GM21447 (cell line): ENCODE data around the gene HECTD4.
A peak's percentile ranks its signal among the peaks of the same experiment; 100 is the strongest.
"Not testable (repeated sequence)": the region's sequence is repeated elsewhere in the genome, so short reads cannot be mapped to it uniquely, and the experiment has no call there.

Source experiments
- ATAC-seq: cut with Tn5 transposase; IDR thresholded peaks from one replicate; pipeline ENCODE4 v1.9.1; 2021; ENCODE audit not compliant: unreplicated experiment

HECTD4 gene

GRCh38 chr12:112381883-112382796, at the start of gene HECTD4:
TSS of gene HECTD4 (minus strand) at chr12:112382431. CDS start at chr12:112382128, 303 bp downstream.
- ATAC-seq = peak; percentile 80

GRCh38 chr12:112431965-112432364, 49.7 kb upstream of the HECTD4 start:
- no peak for ATAC-seq

- ATAC-seq = no peak
Observed at GRCh38 chr12:112430929-112431328, 48.7 kb upstream of the HECTD4 start.

- ATAC-seq = no peak
Observed at GRCh38 chr12:112427760-112428159, 45.5 kb upstream of the HECTD4 start.

- ATAC-seq = no peak
Observed at GRCh38 chr12:112425582-112426382, 43.6 kb upstream of the HECTD4 start.

- ATAC-seq = no peak
Observed at GRCh38 chr12:112424126-112424525, 41.9 kb upstream of the HECTD4 start.

GRCh38 chr12:112422531-112422930, 40.3 kb upstream of the HECTD4 start:
- ATAC-seq = no peak

GRCh38 chr12:112421363-112421762, 39.1 kb upstream of the HECTD4 start:
- no peak for ATAC-seq

GRCh38 chr12:112420740-112421139, 38.5 kb upstream of the HECTD4 start:
- no peak for ATAC-seq

GRCh38 chr12:112419297-112420133, 37.3 kb upstream of the HECTD4 start:
- ATAC-seq = peak; percentile 27

GRCh38 chr12:112418608-112419296, 36.5 kb upstream of the HECTD4 start, which contains the start of gene PTPN11:
TSS of gene PTPN11 (plus strand) at chr12:112418947. CDS start at chr12:112419112, 165 bp downstream.
- ATAC-seq = peak; percentile 73

- peak; percentile 21 for ATAC-seq
Observed at GRCh38 chr12:112418273-112418607, 36.0 kb upstream of the HECTD4 start.

- not testable (repeated sequence) for ATAC-seq
Observed at GRCh38 chr12:112415457-112415856, 33.2 kb upstream of the HECTD4 start.

- ATAC-seq = no peak
Observed at GRCh38 chr12:112413855-112414625, 31.8 kb upstream of the HECTD4 start.

- no peak for ATAC-seq
Observed at GRCh38 chr12:112409906-112410244, 27.6 kb upstream of the HECTD4 start.

GRCh38 chr12:112409064-112409905, 27.1 kb upstream of the HECTD4 start, which contains the start of gene RPL6:
TSS of gene RPL6 (minus strand) at chr12:112409605. CDS start at chr12:112408656, 949 bp downstream.
- ATAC-seq = peak; percentile 90

- ATAC-seq = no peak
Observed at GRCh38 chr12:112408621-112409020, 26.4 kb upstream of the HECTD4 start.

- ATAC-seq = not testable (repeated sequence)
Observed at GRCh38 chr12:112407683-112408082, 25.5 kb upstream of the HECTD4 start.
